Spleen (tissue), 11 donors: Measurements from ENCODE around the gene ICE2. TPM values are rescaled to one million over a fixed set of nuclear protein-coding genes. Genes with fewer than 3 reads are reported as not detected.

Experiments
- DNase-seq: peaks from one replicate; pipeline ENCODE4 v3.0.0-alpha.2; 2020
- H3K27ac ChIP-seq, 8 donors: fragments of 200-600 bp; sonication (generic) in 7 of 8; 1 replicate in 4 of 8; 2 replicates in 4 of 8; pipeline versions ENCODE4 v1.5.0 to v1.8.0; 2016 to 2021; ENCODE audit warnings: inconsistent platforms in 4 of 8, mild to moderate bottlenecking in 4 of 8, moderate library complexity in 1 of 8
- H3K27me3 ChIP-seq, 7 donors: fragments of 200-600 bp; sonication (generic) in 6 of 7; replicated peaks in 1 of 7; 1 replicate in 4 of 7; 2 replicates in 3 of 7; pipeline versions ENCODE4 v1.5.0 to v1.8.0; 2016 to 2021; ENCODE audit warnings: inconsistent platforms in 3 of 7, mild to moderate bottlenecking in 1 of 7
- H3K36me3 ChIP-seq, 6 donors: fragments of 200-600 bp; sonication (generic) in 5 of 6; 1 replicate in 4 of 6; 2 replicates in 2 of 6; pipeline versions ENCODE4 v1.5.0 to v1.8.0; 2016 to 2021; ENCODE audit warnings: inconsistent platforms in 2 of 6
- H3K4me1 ChIP-seq, 6 donors: fragments of 200-600 bp; sonication (generic) in 5 of 6; 1 replicate in 3 of 6; 2 replicates in 3 of 6; pipeline versions ENCODE4 v1.5.0 to v1.8.0; 2016 to 2021; ENCODE audit warnings: inconsistent platforms in 3 of 6
- H3K4me3 ChIP-seq, 8 donors: fragments of 200-600 bp; sonication (generic) in 7 of 8; 1 replicate in 4 of 8; 2 replicates in 4 of 8; pipeline versions ENCODE4 v1.5.0 to v1.8.0; 2016 to 2021; ENCODE audit warnings: inconsistent platforms in 4 of 8, mild to moderate bottlenecking in 4 of 8, moderate library complexity in 2 of 8
- H3K9me3 ChIP-seq, 8 donors: fragments of 200-600 bp; sonication (generic) in 7 of 8; 1 replicate in 4 of 8; 2 replicates in 4 of 8; pipeline versions ENCODE4 v1.5.0 to v1.8.0; 2016 to 2021; ENCODE audit warnings: inconsistent platforms in 4 of 8
- POLR2A ChIP-seq, 3 donors: fragments of 450-650 bp; IDR thresholded peaks; one replicate each; pipeline ENCODE4 v1.5.1; 2017; ENCODE audit warnings: antibody characterized with exemption in 3 of 3, mild to moderate bottlenecking in 1 of 3
- POLR2AphosphoS5 ChIP-seq, 3 donors: sonication (generic); formaldehyde crosslinking; IDR thresholded peaks; one replicate each; pipeline ENCODE4 v1.5.1; 2017; ENCODE audit warnings: antibody characterized with exemption in 3 of 3
- WGBS, 5 donors: extraction: QIAGEN DNeasy Blood & Tissue Kit in 3 of 5; methylation state at CpG; one replicate each; pipeline versions ENCODE4 v1.1.5 to v1.1.7; 2013 to 2018; 5-methylcytosine and 5-hydroxymethylcytosine counted together
- intact Hi-C: fragments of 100-400 bp; cut with DNase I; formaldehyde crosslinking; loops from one replicate; pipeline ENCODE4 v1.15.0; 2023; ENCODE audit warnings: low total_unique reads
- polyA plus RNA-seq, 3 donors: library from polyadenylated mRNA; stranded (reverse); fragments of 200-250 nt; gene quantifications; one replicate each; pipeline ENCODE4 v1.2.1, GENCODE V29; 2013
- total RNA-seq, 7 donors: library from RNA; depleted of rRNA in 3 of 7; stranded (reverse); fragments of >200 nt in 3 of 7; fragmentation: NEBNext Ultra II Directional in 4 of 7; extraction: Animal tissue kit (Norgen Biotek cat#: 25700) in 4 of 7; gene quantifications; one replicate each; pipeline versions ENCODE4 v1.1.0 to v1.2.1, GENCODE V29; 2016 to 2021
- TF ChIP-seq, protein P1 (sequence below), 11 experiments: fragments of 200-600 bp in 7 of 11; fragments of 450-650 bp in 4 of 11; sonication (generic) in 4 of 11; IDR thresholded peaks in 8 of 11; conservative IDR thresholded peaks in 3 of 11; 1 replicate in 7 of 11; 2 replicates in 4 of 11; pipeline versions ENCODE4 v1.4.0 to v1.8.0; 2016 to 2021; ENCODE audit warnings: antibody characterized with exemption in 11 of 11, inconsistent platforms in 4 of 11, mild to moderate bottlenecking in 1 of 11
- donor health status: healthy with polysubstance abuse.
- donor health status: DM: no; HTN: no; CAD: no; lungs with moderate emphysema.
- donor health status: DM: no; HTN: no; CAD: no.
- donor health status: Bipolar disorder and iron deficiency.
- donor health status: healthy.
- donor health status: DM: no; HTN: no; CAD: no.
- donor health status: DM: yes; HTN: yes; CAD: no.

ICE2 gene
- total and polyA plus RNA-seq, 10 donors = 15.8 to 66.4 (median 46.9) TPM

DNA sequence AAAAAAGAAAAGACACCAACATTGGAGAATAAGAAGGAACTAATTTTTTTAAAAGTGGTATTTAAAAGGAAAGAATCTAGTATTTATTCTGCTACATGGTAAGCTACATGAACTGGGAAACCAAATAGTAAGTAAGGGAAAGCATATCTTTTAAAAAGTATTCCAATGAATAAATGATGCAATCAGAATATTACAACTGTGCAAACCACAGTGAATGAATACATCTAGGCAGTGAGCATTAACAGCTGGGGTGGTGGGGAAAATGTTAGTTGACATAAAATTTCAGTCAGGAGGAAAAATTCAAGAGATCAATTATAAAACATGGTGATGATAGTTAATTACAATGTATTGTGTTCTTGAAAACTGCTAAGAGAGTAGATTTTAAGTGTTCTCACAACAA, 16.9 kb downstream of the ICE2 start:
- intact Hi-C loops = no loop called here
- no peaks in the 10 kb centered on the region for H3K27me3 ChIP-seq
- H3K36me3 ChIP-seq = peaks cover 0 to 71% (median 26%) of the 10 kb centered on the region in 6 donors
- no peak for DNase-seq
- TF ChIP-seq POLR2AphosphoS5 (IDR thresholded peaks at IDR 0.05) (no peak), POLR2A (IDR thresholded peaks at IDR 0.05) (no peak)
- TF ChIP-seq, protein P1, sequence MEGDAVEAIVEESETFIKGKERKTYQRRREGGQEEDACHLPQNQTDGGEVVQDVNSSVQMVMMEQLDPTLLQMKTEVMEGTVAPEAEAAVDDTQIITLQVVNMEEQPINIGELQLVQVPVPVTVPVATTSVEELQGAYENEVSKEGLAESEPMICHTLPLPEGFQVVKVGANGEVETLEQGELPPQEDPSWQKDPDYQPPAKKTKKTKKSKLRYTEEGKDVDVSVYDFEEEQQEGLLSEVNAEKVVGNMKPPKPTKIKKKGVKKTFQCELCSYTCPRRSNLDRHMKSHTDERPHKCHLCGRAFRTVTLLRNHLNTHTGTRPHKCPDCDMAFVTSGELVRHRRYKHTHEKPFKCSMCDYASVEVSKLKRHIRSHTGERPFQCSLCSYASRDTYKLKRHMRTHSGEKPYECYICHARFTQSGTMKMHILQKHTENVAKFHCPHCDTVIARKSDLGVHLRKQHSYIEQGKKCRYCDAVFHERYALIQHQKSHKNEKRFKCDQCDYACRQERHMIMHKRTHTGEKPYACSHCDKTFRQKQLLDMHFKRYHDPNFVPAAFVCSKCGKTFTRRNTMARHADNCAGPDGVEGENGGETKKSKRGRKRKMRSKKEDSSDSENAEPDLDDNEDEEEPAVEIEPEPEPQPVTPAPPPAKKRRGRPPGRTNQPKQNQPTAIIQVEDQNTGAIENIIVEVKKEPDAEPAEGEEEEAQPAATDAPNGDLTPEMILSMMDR (IDR thresholded peaks at IDR 0.05 in 8 of 11, conservative IDR thresholded peaks at IDR 0.05 in 3 of 11) = no peak
- H3K27ac ChIP-seq = no peak overlapping the region
- H3K9me3 ChIP-seq = no peaks in the 10 kb centered on the region
- H3K4me3 ChIP-seq = no peak overlapping the region
- H3K4me1 ChIP-seq = peaks cover 0 to 10% (median 0%) of the 10 kb centered on the region in 6 donors

- Histone ChIP-seq H3K27me3 (no peaks in the 10 kb centered on the region), H3K4me3 (no peak overlapping the region), H3K4me1 (peaks cover 0 to 10% (median 0%) of the 10 kb centered on the region in 6 donors), H3K27ac (no peak overlapping the region), H3K9me3 (no peaks in the 10 kb centered on the region), H3K36me3 (peaks cover 0 to 63% (median 22%) of the 10 kb centered on the region in 6 donors)
- no peak for DNase-seq
- 93 to 99% (median 97%) methylated on average over 4 of the region's 4 CpGs for WGBS, 5 donors
- intact Hi-C loops = no loop called here
- TF ChIP-seq POLR2A (IDR thresholded peaks at IDR 0.05) (no peak), POLR2AphosphoS5 (IDR thresholded peaks at IDR 0.05) (no peak)
- TF ChIP-seq, protein P1 (IDR thresholded peaks at IDR 0.05 in 8 of 11, conservative IDR thresholded peaks at IDR 0.05 in 3 of 11) = no peak
Observed at GRCh38 chr15:60460931-60461330, 18.0 kb downstream of the ICE2 start.

- Histone ChIP-seq H3K36me3 (peaks cover 0 to 66% (median 28%) of the 10 kb centered on the region in 6 donors), H3K9me3 (no peaks in the 10 kb centered on the region), H3K4me3 (no peak overlapping the region), H3K27me3 (no peaks in the 10 kb centered on the region), H3K27ac (peak overlapping the region in 1 of 8 donors; percentile 17), H3K4me1 (peaks cover 0 to 10% (median 0%) of the 10 kb centered on the region in 6 donors)
- TF ChIP-seq, protein P1 (IDR thresholded peaks at IDR 0.05 in 8 of 11, conservative IDR thresholded peaks at IDR 0.05 in 3 of 11) = no peak
- no peak for TF ChIP-seq POLR2A (IDR thresholded peaks at IDR 0.05)
- no peak for TF ChIP-seq POLR2AphosphoS5 (IDR thresholded peaks at IDR 0.05)
- DNase-seq = no peak
- intact Hi-C loops = no loop called here
- 76 to 83% (median 78%) methylated on average over 6 of the region's 6 CpGs for WGBS, 5 donors
Observed at GRCh38 chr15:60458721-60459120, 20.2 kb downstream of the ICE2 start.

GRCh38 chr15:60457985-60458384, 21.0 kb downstream of the ICE2 start:
- WGBS, 5 donors = 92 to 98% (median 96%) methylated on average over 3 of the region's 3 CpGs

More at GRCh38 chr15:60457985-60458384, 21.0 kb downstream of the ICE2 start:
- Histone ChIP-seq H3K4me1 (peaks cover 0 to 10% (median 0%) of the 10 kb centered on the region in 6 donors), H3K4me3 (no peak overlapping the region), H3K27me3 (no peaks in the 10 kb centered on the region), H3K27ac (no peak overlapping the region), H3K9me3 (no peaks in the 10 kb centered on the region), H3K36me3 (peaks cover 0 to 66% (median 27%) of the 10 kb centered on the region in 6 donors)
- intact Hi-C loops = no loop called here
- TF ChIP-seq POLR2AphosphoS5 (IDR thresholded peaks at IDR 0.05) (no peak), POLR2A (IDR thresholded peaks at IDR 0.05) (no peak)
- TF ChIP-seq, protein P1 (IDR thresholded peaks at IDR 0.05 in 8 of 11, conservative IDR thresholded peaks at IDR 0.05 in 3 of 11) = no peak
- DNase-seq = no peak
